Measurements from ENCODE around the gene PLPPR1. TPM values are rescaled to one million over a fixed set of nuclear protein-coding genes. Genes with fewer than 3 reads are reported as not detected.

Gene PLPPR1
- total RNA-seq, 4 donors from 2014 or later, result 0.47 to 0.57 TPM; not detected in 2

DNA sequence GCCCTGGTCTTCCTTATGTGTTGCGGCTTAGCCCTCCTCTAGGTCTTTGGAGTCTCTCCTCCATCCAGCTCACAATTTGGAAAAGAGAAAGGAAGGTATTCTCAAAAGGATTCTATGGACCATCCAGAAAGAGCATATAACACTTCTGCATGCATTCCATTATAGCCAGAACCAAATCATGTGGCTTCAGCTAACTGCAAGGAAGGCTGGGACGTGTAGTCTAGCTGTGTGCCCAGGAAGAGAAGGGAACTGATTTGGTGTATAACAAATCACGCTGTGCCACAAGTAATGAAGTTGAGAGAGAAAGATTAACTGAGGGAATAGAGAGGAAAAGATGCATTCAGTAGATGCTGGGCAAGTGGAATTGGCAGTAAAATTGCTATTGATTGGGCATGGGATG is 43.7 kb downstream of the PLPPR1 start:
- no peak for DNase-seq
- no peak overlapping the region for H3K4me3 ChIP-seq
- no peaks in the 10 kb centered on the region for H3K4me1 ChIP-seq
- WGBS, 2 donors, result 68 to 76% methylated on average over 2 to 3 of the region's 3 CpGs
- TF ChIP-seq, protein P1, sequence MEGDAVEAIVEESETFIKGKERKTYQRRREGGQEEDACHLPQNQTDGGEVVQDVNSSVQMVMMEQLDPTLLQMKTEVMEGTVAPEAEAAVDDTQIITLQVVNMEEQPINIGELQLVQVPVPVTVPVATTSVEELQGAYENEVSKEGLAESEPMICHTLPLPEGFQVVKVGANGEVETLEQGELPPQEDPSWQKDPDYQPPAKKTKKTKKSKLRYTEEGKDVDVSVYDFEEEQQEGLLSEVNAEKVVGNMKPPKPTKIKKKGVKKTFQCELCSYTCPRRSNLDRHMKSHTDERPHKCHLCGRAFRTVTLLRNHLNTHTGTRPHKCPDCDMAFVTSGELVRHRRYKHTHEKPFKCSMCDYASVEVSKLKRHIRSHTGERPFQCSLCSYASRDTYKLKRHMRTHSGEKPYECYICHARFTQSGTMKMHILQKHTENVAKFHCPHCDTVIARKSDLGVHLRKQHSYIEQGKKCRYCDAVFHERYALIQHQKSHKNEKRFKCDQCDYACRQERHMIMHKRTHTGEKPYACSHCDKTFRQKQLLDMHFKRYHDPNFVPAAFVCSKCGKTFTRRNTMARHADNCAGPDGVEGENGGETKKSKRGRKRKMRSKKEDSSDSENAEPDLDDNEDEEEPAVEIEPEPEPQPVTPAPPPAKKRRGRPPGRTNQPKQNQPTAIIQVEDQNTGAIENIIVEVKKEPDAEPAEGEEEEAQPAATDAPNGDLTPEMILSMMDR (IDR thresholded peaks at IDR 0.05), result no peak
- no peak for TF ChIP-seq POLR2A (IDR thresholded peaks at IDR 0.05)
- intact Hi-C loops (cut with DNase I), result no loop called here
- H3K27me3 ChIP-seq, result no peaks in the 10 kb centered on the region
- H3K27ac ChIP-seq, result no peak overlapping the region
- no peaks in the 10 kb centered on the region for H3K9me3 ChIP-seq
- H3K36me3 ChIP-seq, result no peaks in the 10 kb centered on the region

GRCh38 chr9:101073122-101073521 is 44.6 kb downstream of the PLPPR1 start:
- Histone ChIP-seq H3K27me3 (no peaks in the 10 kb centered on the region), H3K4me1 (no peaks in the 10 kb centered on the region), H3K27ac (no peak overlapping the region), H3K9me3 (no peaks in the 10 kb centered on the region), H3K36me3 (no peaks in the 10 kb centered on the region), H3K4me3 (no peak overlapping the region)
- WGBS, 2 donors, result 42 to 53% methylated on average over 2 of the region's 2 CpGs
- intact Hi-C loops (cut with DNase I), result no loop called here
- no peak for DNase-seq
- TF ChIP-seq, protein P1 (IDR thresholded peaks at IDR 0.05), result no peak
- no peak for TF ChIP-seq POLR2A (IDR thresholded peaks at IDR 0.05)

DNA sequence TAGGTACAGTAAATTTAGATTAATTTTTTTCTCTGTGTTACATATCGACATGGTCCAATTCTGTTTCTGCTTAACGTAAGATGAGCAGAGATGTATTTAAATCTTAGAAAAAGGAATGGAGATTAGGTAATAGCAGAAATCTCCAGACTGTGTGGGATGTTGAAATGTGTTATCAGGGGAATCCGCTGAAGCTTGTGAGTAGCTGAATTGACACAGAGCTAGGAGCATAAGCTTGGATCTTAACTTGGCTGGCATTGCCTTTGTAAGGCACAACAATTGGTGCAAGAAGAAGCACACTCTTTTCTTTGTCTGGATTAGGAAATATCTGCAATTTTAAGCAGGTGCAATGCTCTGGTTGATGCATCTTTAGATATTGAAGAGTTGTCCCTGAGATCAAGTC is 53.1 kb downstream of the PLPPR1 start:
- no peaks in the 10 kb centered on the region for H3K9me3 ChIP-seq

DNA sequence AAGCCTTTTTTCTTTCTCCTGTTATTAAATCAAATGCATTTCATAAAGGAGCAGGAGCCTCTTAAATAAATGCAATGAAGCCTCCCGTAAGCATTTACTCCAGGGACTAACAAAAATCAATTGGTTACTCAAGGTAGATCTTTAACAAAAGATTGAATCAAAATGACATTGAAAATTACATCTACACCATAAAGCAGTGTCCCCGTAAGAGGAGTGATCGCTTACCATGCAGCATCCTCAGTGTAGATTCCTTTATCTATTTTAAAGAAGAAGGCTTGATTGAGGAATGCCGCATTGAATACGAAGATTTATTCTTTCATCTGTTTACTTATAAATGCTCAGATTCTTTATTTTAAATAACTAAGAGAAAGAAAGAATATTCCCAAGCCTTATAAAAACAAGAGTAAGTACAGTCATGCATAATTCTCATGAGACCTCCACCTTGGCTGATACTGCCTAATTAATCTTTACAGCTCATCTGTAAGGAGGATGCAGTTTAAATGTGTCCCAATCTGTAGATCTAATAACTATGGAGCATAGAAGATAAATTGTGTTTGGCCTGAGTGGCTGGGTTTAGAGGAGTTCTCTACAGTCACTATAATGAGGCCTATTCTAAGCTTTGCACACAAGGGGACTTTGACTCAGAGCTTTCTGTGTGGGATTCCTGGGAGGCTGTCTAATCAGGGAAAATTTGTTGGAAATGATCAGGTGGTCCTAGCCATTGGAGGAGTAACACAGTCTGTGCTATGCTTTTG is 55.1 kb downstream of the PLPPR1 start:
- Histone ChIP-seq H3K4me1 (no peaks in the 10 kb centered on the region), H3K4me3 (no peak overlapping the region), H3K36me3 (no peaks in the 10 kb centered on the region), H3K9me3 (no peaks in the 10 kb centered on the region), H3K27ac (no peak overlapping the region), H3K27me3 (no peaks in the 10 kb centered on the region)
- 86 to 89% methylated on average over 5 of the region's 5 CpGs for WGBS, 2 donors
- intact Hi-C loops (cut with DNase I), result no loop called here
- DNase-seq, result no peak
- TF ChIP-seq, protein P1 (IDR thresholded peaks at IDR 0.05), result no peak
- TF ChIP-seq POLR2A (IDR thresholded peaks at IDR 0.05), result no peak

More for the DNA sequence above, 53.1 kb downstream of the PLPPR1 start:
- intact Hi-C loops (cut with DNase I), result no loop called here
- TF ChIP-seq, protein P1 (IDR thresholded peaks at IDR 0.05), result no peak
- no peak for TF ChIP-seq POLR2A (IDR thresholded peaks at IDR 0.05)
- no peaks in the 10 kb centered on the region for H3K27me3 ChIP-seq
- no peaks in the 10 kb centered on the region for H3K36me3 ChIP-seq
- no peak overlapping the region for H3K27ac ChIP-seq
- no peaks in the 10 kb centered on the region for H3K4me1 ChIP-seq
- 79 to 85% methylated on average over 3 of the region's 3 CpGs for WGBS, 2 donors
- no peak for DNase-seq
- no peak overlapping the region for H3K4me3 ChIP-seq

DNA sequence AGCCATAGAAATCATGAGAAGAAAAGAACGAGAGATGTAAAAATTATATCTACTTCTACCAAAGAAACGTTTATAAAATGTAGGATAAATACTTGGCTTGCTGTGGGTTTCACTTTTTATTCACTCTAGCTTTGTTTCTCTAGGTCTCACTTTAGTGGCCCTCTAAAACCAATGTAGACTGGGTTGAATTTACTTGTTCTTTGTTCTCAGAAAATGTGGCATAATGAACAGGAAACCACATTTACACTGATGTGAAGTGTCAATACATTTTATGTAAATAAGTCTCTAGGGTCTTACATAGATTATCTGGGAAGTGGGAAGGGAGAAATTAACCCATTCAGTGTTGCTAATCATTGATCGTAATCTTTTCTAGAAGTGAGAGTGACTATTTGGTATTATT is 58.9 kb downstream of the PLPPR1 start:
- Histone ChIP-seq H3K36me3 (no peaks in the 10 kb centered on the region), H3K4me1 (no peaks in the 10 kb centered on the region)
- intact Hi-C loops (cut with DNase I), result no loop called here

More for the DNA sequence above, 58.9 kb downstream of the PLPPR1 start:
- Histone ChIP-seq H3K27me3 (no peaks in the 10 kb centered on the region), H3K27ac (no peak overlapping the region), H3K9me3 (no peaks in the 10 kb centered on the region), H3K4me3 (no peak overlapping the region)
- WGBS, 2 donors, result 58% methylated on average over 3 of the region's 3 CpGs
- no peak for DNase-seq
- TF ChIP-seq, protein P1 (IDR thresholded peaks at IDR 0.05), result no peak
- TF ChIP-seq POLR2A (IDR thresholded peaks at IDR 0.05), result no peak
